Natural killer cell (primary cell): ENCODE measurements around the gene PPP1R13L. TPM values are rescaled to one million over a fixed set of nuclear protein-coding genes. Genes with fewer than 3 reads are reported as not detected.

Experiments used
- ATAC-seq, 3 donors: fragments of 150-1000 bp in 2 of 3; fragments of 200-7000 bp in 1 of 3; cut with Tn5 transposase; 1 replicate in 1 of 3; 2 replicates in 2 of 3; pipeline ENCODE4 v1.10.0; 2021; ENCODE audit warnings: mild to moderate bottlenecking in 2 of 3, moderate library complexity in 2 of 3
- DNase-seq, 2 donors: peaks; one replicate each; pipeline versions ENCODE4 v3.0.0 to v3.0.0-alpha.2; 2013 to 2021; ENCODE audit warnings: mixed read lengths in 1 of 2
- H3K27ac ChIP-seq: one replicate; pipeline ENCODE4 v1.5.1; 2013; ENCODE audit warnings: mild to moderate bottlenecking, low read length
- H3K27me3 ChIP-seq: one replicate; pipeline ENCODE4 v1.6.1; 2013; ENCODE audit warnings: low read length; ENCODE audit not compliant: control insufficient read depth, insufficient read depth
- H3K36me3 ChIP-seq: one replicate; pipeline ENCODE4 v1.6.1; 2013; ENCODE audit warnings: low read length; ENCODE audit not compliant: control insufficient read depth, insufficient read depth
- H3K4me1 ChIP-seq: one replicate; pipeline ENCODE4 v1.6.1; 2013; ENCODE audit warnings: low read length; ENCODE audit not compliant: control insufficient read depth, insufficient read depth
- H3K4me3 ChIP-seq: one replicate; pipeline ENCODE4 v1.5.1; 2013; ENCODE audit warnings: low read length
- H3K9me3 ChIP-seq: one replicate; pipeline ENCODE4 v1.6.1; 2013; ENCODE audit warnings: low read length; ENCODE audit not compliant: control insufficient read depth, insufficient read depth
- H3K27ac Mint-ChIP-seq, 2 donors: one replicate each; pipeline ENCODE4 v1.8.0; 2022; ENCODE audit warnings: mild to moderate bottlenecking in 2 of 2, mixed read lengths in 2 of 2, moderate library complexity in 1 of 2
- H3K27me3 Mint-ChIP-seq, 2 donors: one replicate each; pipeline ENCODE4 v1.8.0; 2022; ENCODE audit warnings: low read depth in 2 of 2, mixed read lengths in 2 of 2
- H3K36me3 Mint-ChIP-seq: one replicate; pipeline ENCODE4 v1.8.0; 2022; ENCODE audit warnings: mixed read lengths
- H3K4me1 Mint-ChIP-seq, 2 donors: one replicate each; pipeline ENCODE4 v1.8.0; 2022; ENCODE audit warnings: mixed read lengths in 2 of 2
- H3K4me3 Mint-ChIP-seq: one replicate; pipeline ENCODE4 v1.8.0; 2022; ENCODE audit warnings: mild to moderate bottlenecking, moderate library complexity, mixed read lengths
- H3K9me3 Mint-ChIP-seq, 2 donors: one replicate each; pipeline ENCODE4 v1.8.0; 2022; ENCODE audit warnings: mixed read lengths in 2 of 2
- WGBS: methylation state at CpG from one replicate; pipeline ENCODE4 v1.1.7; 2013; ENCODE audit warnings: missing lambda C conversion rate; ENCODE audit not compliant: insufficient coverage; 5-methylcytosine and 5-hydroxymethylcytosine counted together
- intact Hi-C: fragments of 100-400 bp; cut with micrococcal nuclease; formaldehyde crosslinking; loops from one replicate; pipeline ENCODE4 v1.14.2; 2022
- total RNA-seq, 4 donors: library from RNA; stranded (reverse); fragments of 120-200 nt in 1 of 4; gene quantifications; one replicate each; pipeline versions ENCODE4 v1.2.3 to v1.2.4, GENCODE V29; 2013 to 2022
- TF ChIP-seq, protein P1 (sequence below): fragments of 200-600 bp; IDR thresholded peaks from one replicate; pipeline ENCODE4 v1.8.0; 2022; ENCODE audit warnings: antibody characterized with exemption

PPP1R13L gene
- total RNA-seq, 3 donors from 2014 or later (not counting 1 experiment from before 2014, with no cell fraction given): 5.6 to 7.4 (median 5.9) TPM

DNA sequence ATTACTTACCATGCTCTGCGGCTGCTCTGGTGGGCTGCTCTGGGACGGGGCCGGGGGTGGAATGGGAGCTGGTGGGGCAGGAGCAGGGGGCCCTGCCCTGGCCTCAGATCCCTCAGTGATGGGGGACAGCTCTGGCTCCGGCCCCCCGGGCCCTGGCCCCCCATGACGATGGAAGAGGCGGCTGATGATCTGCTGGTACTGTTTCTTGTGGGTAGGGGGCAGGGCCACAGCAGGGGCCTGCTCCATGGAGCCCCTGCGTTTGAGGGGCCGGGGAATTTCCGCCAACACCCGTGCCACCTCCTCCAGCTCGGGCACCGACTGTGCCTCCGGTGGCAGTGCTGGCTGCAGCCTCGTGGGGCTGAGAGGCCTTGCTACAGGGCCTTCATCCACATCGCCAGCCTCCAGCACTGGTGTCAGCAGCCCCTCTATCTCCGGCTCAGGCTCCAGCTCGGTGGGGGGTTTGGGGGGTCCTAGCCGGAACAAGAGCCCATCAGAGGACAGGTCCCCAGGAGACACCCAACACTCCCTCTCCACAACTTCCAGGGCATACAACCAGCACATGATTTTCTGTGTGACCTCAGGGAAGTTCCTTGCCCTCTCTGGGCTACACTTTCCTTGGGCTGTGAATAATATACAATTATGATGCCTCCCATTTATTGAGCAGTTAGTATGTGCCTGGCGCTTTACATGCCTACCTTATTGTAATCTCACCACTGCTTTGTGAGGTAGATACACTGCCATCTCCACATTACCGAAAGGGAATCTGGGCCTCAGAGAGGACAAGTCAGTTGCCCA lies 12.8 kb downstream of the PPP1R13L start:
- Histone ChIP-seq H3K9me3 (no peaks in the 10 kb centered on the region), H3K4me1 (no peaks in the 10 kb centered on the region), H3K36me3 (no peaks in the 10 kb centered on the region), H3K27ac (no peak overlapping the region), H3K27me3 (peaks cover 2% of the 10 kb centered on the region), H3K4me3 (no peak overlapping the region)
- DNase-seq: no peak
- Mint-ChIP-seq H3K27me3 (peaks cover 3 to 16% of the 10 kb centered on the region in 2 donors), H3K4me3 (no peak overlapping the region), H3K4me1 (peaks cover 0 to 5% of the 10 kb centered on the region in 2 donors), H3K36me3 (no peaks in the 10 kb centered on the region), H3K9me3 (no peaks in the 10 kb centered on the region), H3K27ac (no peak overlapping the region)
- TF ChIP-seq, protein P1, sequence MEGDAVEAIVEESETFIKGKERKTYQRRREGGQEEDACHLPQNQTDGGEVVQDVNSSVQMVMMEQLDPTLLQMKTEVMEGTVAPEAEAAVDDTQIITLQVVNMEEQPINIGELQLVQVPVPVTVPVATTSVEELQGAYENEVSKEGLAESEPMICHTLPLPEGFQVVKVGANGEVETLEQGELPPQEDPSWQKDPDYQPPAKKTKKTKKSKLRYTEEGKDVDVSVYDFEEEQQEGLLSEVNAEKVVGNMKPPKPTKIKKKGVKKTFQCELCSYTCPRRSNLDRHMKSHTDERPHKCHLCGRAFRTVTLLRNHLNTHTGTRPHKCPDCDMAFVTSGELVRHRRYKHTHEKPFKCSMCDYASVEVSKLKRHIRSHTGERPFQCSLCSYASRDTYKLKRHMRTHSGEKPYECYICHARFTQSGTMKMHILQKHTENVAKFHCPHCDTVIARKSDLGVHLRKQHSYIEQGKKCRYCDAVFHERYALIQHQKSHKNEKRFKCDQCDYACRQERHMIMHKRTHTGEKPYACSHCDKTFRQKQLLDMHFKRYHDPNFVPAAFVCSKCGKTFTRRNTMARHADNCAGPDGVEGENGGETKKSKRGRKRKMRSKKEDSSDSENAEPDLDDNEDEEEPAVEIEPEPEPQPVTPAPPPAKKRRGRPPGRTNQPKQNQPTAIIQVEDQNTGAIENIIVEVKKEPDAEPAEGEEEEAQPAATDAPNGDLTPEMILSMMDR: no peak
- WGBS: 92% methylated on average over 21 of the region's 21 CpGs
- intact Hi-C loops: no loop called here
- ATAC-seq: no peak

- Histone ChIP-seq H3K9me3 (no peaks in the 10 kb centered on the region), H3K36me3 (no peaks in the 10 kb centered on the region), H3K27me3 (peaks cover 3% of the 10 kb centered on the region), H3K4me3 (no peak overlapping the region), H3K4me1 (no peaks in the 10 kb centered on the region), H3K27ac (no peak overlapping the region)
- DNase-seq (no peak), ATAC-seq (no peak)
- intact Hi-C loops: no loop called here
- Mint-ChIP-seq H3K4me3 (no peak overlapping the region), H3K36me3 (no peaks in the 10 kb centered on the region), H3K27me3 (peaks cover 4 to 19% of the 10 kb centered on the region in 2 donors), H3K27ac (no peak overlapping the region), H3K4me1 (peaks cover 0 to 5% of the 10 kb centered on the region in 2 donors), H3K9me3 (no peaks in the 10 kb centered on the region)
- 98% methylated on average over 3 of the region's 3 CpGs for WGBS
- TF ChIP-seq, protein P1: no peak
Observed at GRCh38 chr19:45391346-45391745, 13.5 kb downstream of the PPP1R13L start.

DNA sequence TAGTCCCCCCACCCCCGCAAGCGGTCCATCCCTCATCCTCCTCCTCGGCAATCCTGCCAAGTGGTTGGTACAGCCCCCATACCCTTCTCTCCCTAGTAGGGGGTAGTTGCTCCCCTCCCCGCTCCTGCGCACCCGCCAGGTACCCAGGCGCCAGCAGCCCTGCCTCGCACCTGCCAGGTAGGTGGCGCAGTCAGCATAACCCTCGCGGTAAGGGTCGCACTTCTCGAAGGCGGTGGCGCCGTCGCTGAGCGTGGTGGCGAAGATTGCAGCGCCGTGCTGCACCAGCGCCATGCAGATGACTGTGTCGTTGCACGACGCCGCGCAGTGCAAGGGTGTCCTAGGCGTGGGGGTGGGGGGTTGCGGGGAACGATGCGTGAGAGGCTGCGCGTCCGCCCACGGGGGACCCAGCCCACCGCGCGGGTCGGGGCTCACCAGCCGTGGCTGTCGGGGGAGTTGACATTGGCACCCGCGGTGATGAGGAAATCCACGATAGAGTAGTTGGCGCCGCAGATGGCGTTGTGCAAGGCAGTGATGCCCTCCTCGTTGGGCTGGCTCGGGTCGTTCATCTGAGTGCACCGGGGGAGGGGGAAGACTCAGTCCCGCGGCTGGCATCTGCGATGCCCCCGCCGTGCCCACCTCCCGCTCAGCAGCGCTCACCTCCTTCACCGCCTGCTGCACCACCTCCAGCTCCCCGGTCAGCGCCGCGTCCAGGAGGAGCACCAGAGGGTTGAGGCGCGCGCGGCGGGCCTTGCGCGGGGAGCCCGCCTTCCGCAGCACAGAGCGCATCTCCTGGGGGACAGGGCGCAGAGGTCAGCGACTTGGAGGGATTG lies 19.3 kb downstream of the PPP1R13L start:
- DNase-seq: peak in 1 of 2 donors; percentile 21
- TF ChIP-seq, protein P1: no peak
- Histone ChIP-seq H3K36me3 (no peaks in the 10 kb centered on the region), H3K27me3 (peaks cover 15% of the 10 kb centered on the region), H3K27ac (no peak overlapping the region), H3K9me3 (no peaks in the 10 kb centered on the region), H3K4me1 (no peaks in the 10 kb centered on the region), H3K4me3 (no peak overlapping the region)
- no peaks in the 10 kb centered on the region for H3K9me3 Mint-ChIP-seq
- 14% methylated on average over 75 of the region's 75 CpGs for WGBS
- no peak overlapping the region for H3K4me3 Mint-ChIP-seq
- peaks cover 0 to 4% of the 10 kb centered on the region in 2 donors for H3K4me1 Mint-ChIP-seq
- H3K27ac Mint-ChIP-seq: no peak overlapping the region
- H3K36me3 Mint-ChIP-seq: no peaks in the 10 kb centered on the region
- H3K27me3 Mint-ChIP-seq: peaks cover 10 to 24% of the 10 kb centered on the region in 2 donors
- intact Hi-C loops: no loop called here
- no peak for ATAC-seq
